H1 (cell line): ENCODE results near the gene DESI1. TPM values are rescaled to one million over a fixed set of nuclear protein-coding genes. Genes with fewer than 3 reads are reported as not detected.

Source experiments
- CTCF ChIP-seq, 3 experiments: IDR thresholded peaks; 1 replicate in 2 of 3; 2 replicates in 1 of 3; pipeline versions ENCODE4 v1.5.1 to v1.6.1; 2011; ENCODE audit warnings: low read length in 3 of 3, mild to moderate bottlenecking in 3 of 3, inconsistent platforms in 2 of 3, low read depth in 1 of 3, moderate library complexity in 1 of 3; ENCODE audit not compliant: insufficient read depth in 1 of 3; ENCODE audit errors: control extremely low read depth in 1 of 3
- HDAC6 ChIP-seq: IDR thresholded peaks from one replicate; pipeline ENCODE4 v1.7.1; 2012; ENCODE audit warnings: low read depth, mild to moderate bottlenecking, inconsistent platforms, low read length, moderate library complexity
- RAD21 ChIP-seq, 2 experiments: IDR thresholded peaks in 1 of 2; conservative IDR thresholded peaks in 1 of 2; 2 replicates each; pipeline ENCODE4 v1.6.1; 2011; ENCODE audit warnings: low read depth in 2 of 2, low read length in 2 of 2, improper control_type of control experiment in 1 of 2, inconsistent platforms in 1 of 2, mild to moderate bottlenecking in 1 of 2, moderate library complexity in 1 of 2
- USF2 ChIP-seq: IDR thresholded peaks from 2 replicates; pipeline ENCODE4 v1.6.1; 2011; ENCODE audit warnings: low read length, improper control_type of control experiment
- ZNF274 ChIP-seq: IDR thresholded peaks from 2 replicates; pipeline ENCODE4 v1.7.0; 2012; ENCODE audit warnings: low read length, borderline replicate concordance; ENCODE audit errors: extremely low read depth
- polyA plus RNA-seq, 7 experiments: library from polyadenylated mRNA; depleted of rRNA in 3 of 7; stranded (reverse) in 5 of 7; unstranded in 2 of 7; fragments of >200 nt in 5 of 7; fragments of 200-250 nt in 2 of 7; gene quantifications; 1 replicate in 5 of 7; 2 replicates in 1 of 7; 4 replicates in 1 of 7; pipeline versions ENCODE4 v1.2.1 to v1.2.3, GENCODE V29; 2011 to 2013; ENCODE audit warnings: missing spikeins in 2 of 7, mixed read lengths in 2 of 7
- total RNA-seq: library from RNA; stranded (reverse); fragmentation: NEBNext Ultra II Directional; extraction: Animal tissue kit (Norgen Biotek cat#: 25700); gene quantifications from 2 replicates; pipeline ENCODE4 v1.2.1, GENCODE V29; 2021

The DESI1 gene
- total and polyA plus RNA-seq, 2 of the 8 experiments (the other 6 are each of a cell fraction or from before 2014, with no cell fraction given): 27.6 to 34.3 TPM

GRCh38 chr22:41576877-41577276, 44.0 kb downstream of the DESI1 start (continued):
- TF ChIP-seq CTCF (IDR thresholded peaks at IDR 0.05; ENCODE audit: control extremely low read depth in 1 of 3, insufficient read depth in 1 of 3, low read depth in 1 of 3, low read length in 3 of 3): peak; percentile 94 to 99 (median 98)
- TF ChIP-seq HDAC6: no peak
- TF ChIP-seq RAD21 (IDR thresholded peaks at IDR 0.05 in 1 of 2, conservative IDR thresholded peaks at IDR 0.05 in 1 of 2; ENCODE audit: low read depth in 2 of 2, low read length in 2 of 2): peak; percentile 75 to 85
- TF ChIP-seq USF2: 0 out of 2 replicates have a peak, but pooled peaks have one; percentile 42
- no peak for TF ChIP-seq ZNF274
